ENCODE measurements around the gene ZNF518B.
"Not testable (repeated sequence)": the region's sequence is repeated elsewhere in the genome, so short reads cannot be mapped to it uniquely, and the experiment has no call there.

ZNF518B gene

DNA sequence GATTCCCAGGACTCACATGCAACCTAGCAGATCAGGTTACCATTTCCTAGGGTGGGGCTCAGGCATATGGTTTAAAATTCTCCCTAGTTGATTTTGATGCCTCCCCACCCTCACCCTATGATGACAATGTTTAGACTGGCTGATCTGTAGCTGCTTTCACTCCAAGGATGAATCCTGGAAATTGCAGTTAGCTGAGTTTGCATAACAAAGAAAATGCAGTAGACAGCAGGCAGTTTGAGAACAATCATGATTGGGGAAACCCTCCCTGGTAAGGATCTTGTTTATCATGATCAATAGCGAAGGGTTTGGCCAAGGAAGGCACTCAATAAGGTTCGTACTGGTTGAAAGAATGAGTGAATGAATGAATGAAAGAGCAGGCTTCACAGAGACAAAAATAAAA lies 2.1 kb downstream of the ZNF518B start:
- DNase-seq: no peak

GRCh38 chr4:10454726-10455125 lies 2.5 kb downstream of the ZNF518B start:
- no peak for DNase-seq

- DNase-seq: no peak
These were observed 3.1 kb downstream of the ZNF518B start for GRCh38 chr4:10454121-10454520.

DNA sequence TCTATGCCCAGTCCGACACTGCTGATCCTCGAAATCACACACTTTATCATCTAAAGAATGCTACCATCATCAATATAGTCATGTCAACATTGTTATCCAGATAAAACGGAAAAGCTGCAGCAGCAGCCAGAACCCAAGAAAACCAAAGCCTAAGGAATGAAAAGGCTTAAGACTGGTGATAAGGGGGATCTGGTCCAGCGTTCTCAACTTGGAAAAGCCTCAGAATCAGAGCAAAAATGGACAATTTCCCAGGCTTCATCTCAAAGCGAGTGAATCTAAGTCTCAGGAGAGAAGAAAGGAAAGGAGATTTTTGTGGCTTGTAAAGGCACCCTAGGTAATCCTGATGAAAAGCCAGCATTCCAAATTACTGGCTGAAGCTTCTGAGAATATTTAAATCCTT lies 8.2 kb downstream of the ZNF518B start:
- DNase-seq: no peak

- DNase-seq: no peak
These were observed 14.2 kb downstream of the ZNF518B start for GRCh38 chr4:10442976-10443375.

GRCh38 chr4:10441512-10441911 lies 15.7 kb downstream of the ZNF518B start:
- DNase-seq: no peak

DNA sequence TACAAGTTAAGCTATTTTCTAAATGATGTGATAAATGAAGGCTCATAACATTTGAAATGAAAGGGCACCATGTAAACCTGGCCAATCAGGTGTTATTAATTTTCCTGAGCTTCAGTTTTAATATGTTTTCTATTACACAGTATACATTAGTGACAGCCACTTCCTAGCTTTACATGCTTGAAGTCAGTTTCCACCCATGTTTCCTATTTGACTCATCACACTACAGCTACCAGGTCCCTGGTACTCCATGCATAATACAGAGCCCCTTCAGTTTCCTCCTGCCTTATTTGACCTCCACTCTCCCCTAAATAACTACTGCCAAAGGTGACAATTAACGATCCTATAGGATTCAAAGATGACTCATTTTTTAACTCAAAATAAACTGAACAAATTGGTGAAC lies 18.3 kb downstream of the ZNF518B start:
- DNase-seq: no peak

- no peak for DNase-seq
These were observed 19.5 kb downstream of the ZNF518B start for GRCh38 chr4:10437735-10438134.

- not testable (repeated sequence) for DNase-seq
These were observed 29.5 kb downstream of the ZNF518B start for GRCh38 chr4:10427680-10428079.

- DNase-seq: no peak
These were observed 35.7 kb downstream of the ZNF518B start for GRCh38 chr4:10421344-10422055.

GRCh38 chr4:10417740-10418139 lies 39.5 kb downstream of the ZNF518B start:
- DNase-seq: no peak

GRCh38 chr4:10416441-10416840 lies 40.8 kb downstream of the ZNF518B start:
- DNase-seq: no peak

GRCh38 chr4:10413177-10413576 lies 44.0 kb downstream of the ZNF518B start:
- DNase-seq: no peak

GRCh38 chr4:10405672-10406071 lies 51.6 kb downstream of the ZNF518B start:
- no peak for DNase-seq

- peak; percentile 0 for DNase-seq
These were observed 53.4 kb downstream of the ZNF518B start for GRCh38 chr4:10403633-10404445.

DNA sequence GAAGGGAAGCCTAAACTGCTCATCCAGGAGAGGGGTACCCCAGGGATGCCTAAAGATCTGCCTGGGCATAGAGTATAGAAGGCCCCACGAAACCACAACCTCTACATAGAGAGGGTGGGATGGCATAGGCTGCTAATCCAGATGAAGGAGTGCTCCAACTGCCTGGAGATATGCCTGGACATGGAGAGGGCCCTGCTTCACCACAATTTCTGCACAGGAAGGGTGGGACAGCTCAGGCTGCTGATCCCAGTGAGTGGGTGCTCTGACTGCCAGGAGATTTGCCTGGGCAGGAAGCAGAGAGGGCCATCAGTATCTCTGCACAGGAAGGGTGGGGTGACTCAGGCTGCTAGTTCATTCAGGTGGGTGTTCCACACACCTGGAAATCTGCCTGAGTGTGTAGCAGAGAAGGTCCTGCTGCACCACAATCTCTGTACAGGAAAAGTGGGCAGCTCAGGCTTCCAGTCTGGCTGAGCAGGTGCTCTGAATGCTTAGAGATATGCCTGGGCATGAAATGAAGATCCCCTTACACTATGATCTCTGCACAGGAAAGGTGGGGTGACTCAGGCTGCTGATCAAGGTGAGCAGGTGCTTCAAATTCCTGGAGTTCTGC lies 61.1 kb downstream of the ZNF518B start:
- DNase-seq: no peak

Data from DMS 273 treated with DMSO at 0.1 percent for 48 hours (cell line).